ENCODE data around the gene FOXO3B.
"Not testable (repeated sequence)": the region's sequence is repeated elsewhere in the genome, so short reads cannot be mapped to it uniquely, and the experiment has no call there.

FOXO3B gene

DNA sequence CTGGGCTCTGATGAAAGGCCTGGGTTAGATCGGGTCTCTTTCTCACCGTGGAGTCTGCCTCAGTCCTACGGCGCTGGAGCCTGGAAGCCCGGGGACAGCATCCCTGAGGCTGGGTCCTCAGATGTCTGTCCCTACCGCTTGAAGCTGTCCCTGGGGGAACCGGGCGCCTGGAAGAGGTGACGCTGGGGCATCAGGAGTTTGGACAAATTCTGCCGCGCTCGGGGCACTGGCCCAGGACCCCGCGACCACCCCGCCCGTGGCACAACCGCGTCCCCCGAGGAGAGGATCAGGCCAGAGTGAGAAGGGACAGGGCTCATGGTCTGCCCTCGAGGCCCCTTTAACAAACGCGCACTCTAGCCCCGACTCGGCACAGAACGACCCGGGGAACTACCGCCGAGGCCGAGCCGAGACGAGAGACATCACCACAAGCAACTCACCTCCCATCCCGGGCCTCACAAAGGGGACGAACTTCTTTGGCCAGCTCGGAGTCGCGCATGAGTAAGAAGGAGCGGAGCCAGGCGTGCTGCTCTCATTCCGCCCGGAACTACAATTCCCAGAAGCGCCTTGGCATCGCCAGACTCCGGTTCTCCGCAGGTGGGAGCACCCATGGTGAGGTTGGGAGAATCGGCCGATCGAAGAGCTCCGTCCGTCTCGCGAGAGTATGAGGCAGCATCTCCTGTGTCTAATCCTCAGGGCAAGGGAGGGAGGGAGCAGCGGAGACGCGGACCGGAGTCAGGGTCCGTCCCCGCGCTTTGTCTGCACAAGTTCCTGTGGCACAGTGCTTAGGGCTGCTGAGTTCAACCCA, at the start of gene FOXO3B:
Gene FOXO3B (minus strand): TSS at position 548 of the 805 bp plus-strand sequence. CDS start 663 bp downstream, outside the sequence.
- DNase-seq (ENCODE audit: insufficient read length, low spot score) (peak; percentile 73), FAIRE-seq (peak; percentile 100)

DNA sequence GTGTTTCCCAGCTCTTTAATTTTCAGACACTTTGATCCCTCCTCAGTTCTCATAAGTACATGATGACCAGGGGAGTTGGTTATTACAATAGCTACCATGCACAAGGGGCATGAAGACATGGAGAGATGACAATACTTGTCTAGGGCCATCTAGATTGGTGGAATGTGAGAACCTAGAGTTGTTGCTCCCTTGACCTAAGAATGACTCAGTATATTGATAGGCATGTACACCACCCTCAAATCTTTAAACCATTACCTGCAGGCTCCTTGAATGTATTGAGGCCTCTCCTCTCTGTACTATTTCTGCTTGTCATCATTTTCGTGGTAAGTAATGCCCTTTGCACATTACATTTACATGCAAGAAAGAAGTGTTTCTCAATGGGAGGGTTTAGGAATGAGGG, 41.4 kb upstream of the FOXO3B start:
- DNase-seq (ENCODE audit: insufficient read length, low spot score); FAIRE-seq: not testable (repeated sequence)

DNA sequence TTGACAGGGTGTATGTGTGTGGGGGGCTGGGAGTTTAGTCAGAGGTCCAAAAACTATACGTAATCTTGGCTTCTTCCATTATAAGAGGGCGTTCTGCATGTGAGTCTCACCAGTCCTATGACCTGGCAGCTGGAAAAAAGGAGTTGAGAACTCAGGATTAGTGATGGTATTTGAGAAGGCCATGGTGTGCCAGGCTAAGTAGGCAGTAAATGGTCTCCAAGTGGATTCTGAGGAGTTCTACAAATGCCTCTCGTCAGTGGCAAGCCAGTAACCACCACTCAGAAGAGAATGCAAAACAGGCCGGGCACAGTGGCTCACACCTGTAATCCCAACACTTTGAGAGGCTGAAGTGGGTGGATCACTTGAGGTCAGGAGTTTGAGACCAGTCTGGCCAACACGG, 40.5 kb upstream of the FOXO3B start:
- not testable (repeated sequence) for DNase-seq (ENCODE audit: insufficient read length, low spot score); FAIRE-seq

GRCh38 chr17:18721775-18722547, 39.8 kb upstream of the FOXO3B start:
- DNase-seq (ENCODE audit: insufficient read length, low spot score); FAIRE-seq: not testable (repeated sequence)

GRCh38 chr17:18719428-18720110, 37.5 kb upstream of the FOXO3B start:
- not testable (repeated sequence) for FAIRE-seq; DNase-seq (ENCODE audit: insufficient read length, low spot score)

- not testable (repeated sequence) for DNase-seq (ENCODE audit: insufficient read length, low spot score); FAIRE-seq
Measured at GRCh38 chr17:18718643-18719427, 36.7 kb upstream of the FOXO3B start.

- DNase-seq (ENCODE audit: insufficient read length, low spot score): not testable (repeated sequence)
- peak; percentile 98 for FAIRE-seq
Measured at GRCh38 chr17:18712354-18712999, 30.4 kb upstream of the FOXO3B start.

DNA sequence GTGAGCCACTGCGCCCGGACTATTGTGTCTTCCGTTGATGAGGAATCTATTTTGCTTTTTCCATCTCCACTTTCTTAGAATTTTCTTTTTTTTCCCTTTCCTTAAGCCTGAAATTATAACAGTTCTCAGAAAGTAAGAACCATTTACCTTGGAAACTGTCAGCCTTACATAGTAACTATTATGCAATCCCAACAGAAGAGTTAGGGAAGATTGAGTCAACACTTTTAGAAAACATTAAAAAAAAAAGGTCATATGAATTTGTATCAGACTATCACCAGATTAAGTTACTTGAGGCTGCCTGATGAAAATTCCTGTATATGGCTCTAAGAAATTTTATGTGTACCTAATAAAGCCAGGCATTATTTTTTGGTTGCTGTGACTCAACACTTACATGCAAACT, 26.1 kb upstream of the FOXO3B start:
- not testable (repeated sequence) for FAIRE-seq; DNase-seq (ENCODE audit: insufficient read length, low spot score)

DNA sequence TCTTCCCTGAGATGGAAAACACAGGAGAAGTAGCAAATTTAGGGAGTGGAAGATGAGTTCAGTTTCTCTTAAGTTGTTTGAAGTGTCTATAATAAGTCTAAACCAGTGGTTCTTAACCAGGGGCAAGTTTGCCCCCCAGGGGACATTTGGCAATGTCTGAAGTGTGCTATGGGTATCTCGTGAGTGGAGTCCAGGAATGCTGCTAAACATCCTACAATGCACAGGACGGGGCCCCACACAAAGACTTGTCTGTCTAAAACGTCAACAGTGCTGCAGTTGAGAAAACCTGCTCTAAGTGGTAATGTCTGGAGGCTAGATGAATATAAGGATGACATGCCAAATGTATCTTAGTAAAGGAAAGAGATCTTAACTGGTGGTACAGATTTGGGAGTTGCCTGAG, 23.8 kb upstream of the FOXO3B start:
- not testable (repeated sequence) for DNase-seq (ENCODE audit: insufficient read length, low spot score); FAIRE-seq

DNA sequence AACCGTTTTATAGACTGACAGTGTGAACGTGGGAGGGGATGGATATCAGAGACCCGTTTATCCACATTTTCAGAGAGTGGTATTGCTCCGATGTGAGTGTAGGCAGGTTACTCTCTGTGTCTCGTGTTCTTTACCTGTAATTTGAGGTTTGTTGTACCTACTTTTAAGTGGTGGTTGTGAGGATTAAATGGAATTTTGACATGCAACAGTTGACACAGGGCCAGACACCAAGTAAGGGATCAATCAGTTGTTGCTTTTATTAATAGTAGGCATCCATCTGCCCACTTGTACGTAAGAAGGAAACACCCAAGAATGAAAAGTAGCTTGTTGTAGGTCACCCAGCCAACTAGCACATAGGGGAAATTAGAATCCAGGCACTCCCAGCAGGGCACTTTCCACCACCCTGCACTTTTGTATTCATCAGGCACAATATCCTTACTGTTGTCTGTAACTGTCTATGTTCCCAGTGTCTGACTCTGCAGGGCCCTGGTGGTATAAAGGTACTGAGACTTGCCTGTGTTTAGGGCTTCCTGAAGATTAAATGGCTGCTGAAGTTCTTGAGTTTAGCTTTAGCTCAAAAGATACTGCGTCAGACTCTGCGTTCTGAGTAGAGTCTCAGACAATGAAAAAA, 16.5 kb upstream of the FOXO3B start:
- FAIRE-seq; DNase-seq (ENCODE audit: insufficient read length, low spot score): not testable (repeated sequence)

- not testable (repeated sequence) for DNase-seq (ENCODE audit: insufficient read length, low spot score); FAIRE-seq
Measured at GRCh38 chr17:18695143-18695542, 13.0 kb upstream of the FOXO3B start.

GRCh38 chr17:18682668-18683067, 554 bp upstream of the FOXO3B start:
- not testable (repeated sequence) for FAIRE-seq; DNase-seq (ENCODE audit: insufficient read length, low spot score)

- DNase-seq (ENCODE audit: insufficient read length, low spot score); FAIRE-seq: not testable (repeated sequence)
Measured at GRCh38 chr17:18677381-18677780, 4.7 kb downstream of the FOXO3B start.

DNA sequence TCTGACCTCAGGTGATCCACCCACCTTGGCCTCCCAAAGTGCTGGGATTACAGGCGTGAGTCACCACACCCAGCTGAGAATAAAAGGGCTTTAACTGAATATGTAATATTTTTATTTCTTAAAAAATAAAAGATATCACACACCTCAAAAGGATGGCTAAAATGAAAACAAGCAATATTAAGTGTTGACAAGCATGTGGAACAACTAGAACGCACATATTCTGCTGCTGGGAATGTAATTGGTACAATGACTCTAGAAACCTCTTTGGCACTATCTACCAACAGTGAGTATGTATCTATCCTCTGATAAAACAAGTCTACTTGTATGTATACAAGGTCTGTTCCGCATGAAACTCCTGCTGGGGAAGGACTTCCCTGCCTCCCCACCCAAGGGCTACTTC, 5.2 kb downstream of the FOXO3B start:
- not testable (repeated sequence) for FAIRE-seq; DNase-seq (ENCODE audit: insufficient read length, low spot score)

GRCh38 chr17:18672395-18673227, 9.5 kb downstream of the FOXO3B start:
- not testable (repeated sequence) for FAIRE-seq; DNase-seq (ENCODE audit: insufficient read length, low spot score)

- DNase-seq (ENCODE audit: insufficient read length, low spot score): not testable (repeated sequence)
- FAIRE-seq: peak; percentile 11
Measured at GRCh38 chr17:18668625-18669024, 13.5 kb downstream of the FOXO3B start.

- FAIRE-seq; DNase-seq (ENCODE audit: insufficient read length, low spot score): not testable (repeated sequence)
Measured at GRCh38 chr17:18667535-18667934, 14.6 kb downstream of the FOXO3B start.

- not testable (repeated sequence) for DNase-seq (ENCODE audit: insufficient read length, low spot score); FAIRE-seq
Measured at GRCh38 chr17:18666326-18666725, 15.8 kb downstream of the FOXO3B start.
